WTC11 (cell line): Measurements from ENCODE around the gene C1QTNF8. TPM values are rescaled to one million over a fixed set of nuclear protein-coding genes. Genes with fewer than 3 reads are reported as not detected.

Source experiments
- ATAC-seq: fragments of 200-7000 bp; cut with Tn5 transposase; 2 replicates; pipeline ENCODE4 v1.10.0; 2021; ENCODE audit warnings: mild to moderate bottlenecking, moderate library complexity
- CTCF ChIA-PET: fragments of 300-600 bp; sonication (Branson Sonifier 250); formaldehyde crosslinking; loops from one replicate; lab custom pipeline; 2021; ENCODE audit warnings: antibody characterized with exemption; lab: Charles Lee
- POLR2A ChIA-PET: fragments of 350-600 bp; sonication (Branson Sonifier 250); formaldehyde crosslinking; loops from one replicate; lab custom pipeline; 2021; ENCODE audit warnings: antibody characterized with exemption; lab: Charles Lee
- DNase-seq: peaks from one replicate; pipeline ENCODE4 v3.0.0; 2021; ENCODE audit warnings: low spot score
- H3K27ac Mint-ChIP-seq: 2 replicates; pipeline ENCODE4 v1.8.0; 2021; ENCODE audit warnings: mixed read lengths
- H3K27me3 Mint-ChIP-seq: 2 replicates; pipeline ENCODE4 v1.8.0; 2021; ENCODE audit warnings: low read depth, mild to moderate bottlenecking, moderate library complexity, mixed read lengths
- H3K36me3 Mint-ChIP-seq: 2 replicates; pipeline ENCODE4 v1.8.0; 2021; ENCODE audit warnings: mixed read lengths
- H3K4me1 Mint-ChIP-seq: 2 replicates; pipeline ENCODE4 v1.8.0; 2022; ENCODE audit warnings: mixed read lengths
- H3K4me3 Mint-ChIP-seq: 2 replicates; pipeline ENCODE4 v1.8.0; 2021; ENCODE audit warnings: mild to moderate bottlenecking, moderate library complexity, mixed read lengths
- H3K9me3 Mint-ChIP-seq: 2 replicates; pipeline ENCODE4 v1.8.0; 2021; ENCODE audit warnings: mixed read lengths
- CREB1 ChIP-seq: sonication (generic); formaldehyde crosslinking; IDR thresholded peaks from 2 replicates; pipeline ENCODE4 v1.8.0; 2023; ENCODE audit warnings: mild to moderate bottlenecking, missing genetic modification reagents
- CREM ChIP-seq: sonication (generic); formaldehyde crosslinking; IDR thresholded peaks from 2 replicates; pipeline ENCODE4 v1.8.1; 2022; ENCODE audit warnings: mild to moderate bottlenecking, missing genetic modification reagents, moderate library complexity
- ESRRA ChIP-seq: sonication (generic); formaldehyde crosslinking; IDR thresholded peaks from 2 replicates; pipeline ENCODE4 v1.8.1; 2022; ENCODE audit warnings: mild to moderate bottlenecking, missing genetic modification reagents, borderline replicate concordance
- ETV6 ChIP-seq: sonication (generic); formaldehyde crosslinking; IDR thresholded peaks from 2 replicates; pipeline ENCODE4 v1.8.1; 2022; ENCODE audit warnings: mild to moderate bottlenecking, missing genetic modification reagents
- GTF2I ChIP-seq: fragments of 250-450 bp; sonication (Bioruptor Pico); conservative IDR thresholded peaks from 2 replicates; pipeline ENCODE4 v1.4.0; 2021; ENCODE audit warnings: mild to moderate bottlenecking
- IRF2 ChIP-seq: sonication (generic); formaldehyde crosslinking; IDR thresholded peaks from 2 replicates; pipeline ENCODE4 v1.8.0; 2022; ENCODE audit warnings: low read depth, missing genetic modification reagents, borderline replicate concordance
- MXD4 ChIP-seq: fragments of 250-450 bp; sonication (Bioruptor Pico); IDR thresholded peaks from 2 replicates; pipeline ENCODE4 v1.8.0; 2021; ENCODE audit warnings: mild to moderate bottlenecking, moderate library complexity, borderline replicate concordance
- NFE2L1 ChIP-seq: sonication (generic); formaldehyde crosslinking; IDR thresholded peaks from 2 replicates; pipeline ENCODE4 v1.8.1; 2023; ENCODE audit warnings: missing genetic modification reagents
- NFYB ChIP-seq: sonication (generic); formaldehyde crosslinking; conservative IDR thresholded peaks from 2 replicates; pipeline ENCODE4 v1.8.0; 2022; ENCODE audit warnings: low read depth, missing genetic modification reagents
- NR3C1 ChIP-seq: sonication (generic); formaldehyde crosslinking; conservative IDR thresholded peaks from 2 replicates; pipeline ENCODE4 v1.8.1; 2023; ENCODE audit warnings: low read depth, mild to moderate bottlenecking, missing genetic modification reagents
- PRRX2 ChIP-seq: fragments of 250-450 bp; sonication (Bioruptor Pico); IDR thresholded peaks from 2 replicates; pipeline ENCODE4 v1.8.0; 2021; ENCODE audit warnings: mild to moderate bottlenecking
- RELA ChIP-seq: sonication (generic); formaldehyde crosslinking; IDR thresholded peaks from 2 replicates; pipeline ENCODE4 v1.8.1; 2022; ENCODE audit warnings: missing genetic modification reagents, mild to moderate bottlenecking, borderline replicate concordance
- TEAD1 ChIP-seq: sonication (generic); formaldehyde crosslinking; IDR thresholded peaks from 2 replicates; pipeline ENCODE4 v1.8.0; 2022; ENCODE audit warnings: mild to moderate bottlenecking, missing genetic modification reagents
- ZNF263 ChIP-seq: sonication (generic); formaldehyde crosslinking; IDR thresholded peaks from 2 replicates; pipeline ENCODE4 v1.8.1; 2022; ENCODE audit warnings: low read depth, mild to moderate bottlenecking, moderate library complexity, missing genetic modification reagents
- ZNF317 ChIP-seq: sonication (generic); formaldehyde crosslinking; IDR thresholded peaks from 2 replicates; pipeline ENCODE4 v1.8.1; 2023; ENCODE audit warnings: low read depth, mild to moderate bottlenecking, moderate library complexity, missing genetic modification reagents, borderline replicate concordance
- ZNF396 ChIP-seq: fragments of 250-450 bp; sonication (Bioruptor Pico); IDR thresholded peaks from 2 replicates; pipeline ENCODE4 v1.8.0; 2021; ENCODE audit warnings: mild to moderate bottlenecking, moderate library complexity, borderline replicate concordance
- ZNF416 ChIP-seq: fragments of 250-450 bp; sonication (Bioruptor Pico); IDR thresholded peaks from 2 replicates; pipeline ENCODE4 v1.9.0; 2021; ENCODE audit warnings: mild to moderate bottlenecking, inconsistent platforms
- ZNF671 ChIP-seq: fragments of 250-450 bp; sonication (Bioruptor Pico); IDR thresholded peaks from 2 replicates; pipeline ENCODE4 v1.8.0; 2021; ENCODE audit warnings: mild to moderate bottlenecking
- total RNA-seq: library from RNA; stranded (reverse); gene quantifications from 3 replicates; pipeline ENCODE4 v1.2.3, GENCODE V29; 2021
- TF ChIP-seq, protein P1 (sequence below): sonication (generic); formaldehyde crosslinking; IDR thresholded peaks from 2 replicates; pipeline ENCODE4 v1.8.0; 2023; ENCODE audit warnings: missing genetic modification reagents
- TF ChIP-seq, protein P2 (sequence below): fragments of 250-450 bp; sonication (Bioruptor Pico); IDR thresholded peaks from 2 replicates; pipeline ENCODE4 v2.1.2; 2022; ENCODE audit warnings: mild to moderate bottlenecking, moderate library complexity
- TF ChIP-seq, protein P3 (sequence below): sonication (generic); formaldehyde crosslinking; IDR thresholded peaks from 2 replicates; pipeline ENCODE4 v1.8.1; 2023; ENCODE audit warnings: mild to moderate bottlenecking, moderate library complexity, missing genetic modification reagents
- TF ChIP-seq, protein P4 (sequence below): sonication (generic); formaldehyde crosslinking; conservative IDR thresholded peaks from 2 replicates; pipeline ENCODE4 v1.8.1; 2022; ENCODE audit warnings: mild to moderate bottlenecking, missing genetic modification reagents
- TF ChIP-seq, protein P5 (sequence below): sonication (generic); formaldehyde crosslinking; IDR thresholded peaks from 2 replicates; pipeline ENCODE4 v1.8.0; 2023; ENCODE audit warnings: missing genetic modification reagents, mild to moderate bottlenecking, borderline replicate concordance
- TF ChIP-seq, protein P6 (sequence below): sonication (generic); formaldehyde crosslinking; IDR thresholded peaks from 2 replicates; pipeline ENCODE4 v1.8.0; 2022; ENCODE audit warnings: mild to moderate bottlenecking, missing genetic modification reagents
- TF ChIP-seq, protein P7 (sequence below): fragments of 250-450 bp; sonication (Bioruptor Pico); IDR thresholded peaks from 2 replicates; pipeline ENCODE4 v1.9.0; 2021; ENCODE audit warnings: moderate library complexity, mild to moderate bottlenecking, inconsistent platforms, borderline replicate concordance

C1QTNF8 gene
- total RNA-seq, 1 experiment from 2014 or later = 0.13 TPM

DNA sequence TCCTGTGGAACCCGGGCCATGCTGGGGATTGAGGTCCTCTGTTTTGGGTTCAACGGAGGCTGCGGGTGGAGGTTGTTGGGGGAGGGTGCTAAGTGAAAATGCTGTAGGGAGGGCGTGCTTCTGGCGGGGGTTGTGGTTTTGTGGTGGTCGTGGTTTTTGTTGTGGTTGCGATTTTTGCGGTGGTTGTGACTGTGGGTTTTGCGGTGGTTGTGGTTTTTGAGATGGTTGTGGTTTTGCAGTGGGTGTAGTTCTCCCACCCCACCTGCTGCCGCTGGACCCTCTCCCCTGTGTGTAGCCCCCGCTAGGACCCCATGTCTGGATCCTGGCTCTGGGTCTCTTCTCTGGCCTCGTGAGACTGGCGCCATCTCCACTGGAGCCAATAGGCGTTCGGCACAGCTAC is 28.4 kb downstream of the C1QTNF8 start (continued):
- TF ChIP-seq, protein P1, sequence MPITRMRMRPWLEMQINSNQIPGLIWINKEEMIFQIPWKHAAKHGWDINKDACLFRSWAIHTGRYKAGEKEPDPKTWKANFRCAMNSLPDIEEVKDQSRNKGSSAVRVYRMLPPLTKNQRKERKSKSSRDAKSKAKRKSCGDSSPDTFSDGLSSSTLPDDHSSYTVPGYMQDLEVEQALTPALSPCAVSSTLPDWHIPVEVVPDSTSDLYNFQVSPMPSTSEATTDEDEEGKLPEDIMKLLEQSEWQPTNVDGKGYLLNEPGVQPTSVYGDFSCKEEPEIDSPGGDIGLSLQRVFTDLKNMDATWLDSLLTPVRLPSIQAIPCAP (CRISPR knock-in tag) = no peak
- TF ChIP-seq, protein P2, sequence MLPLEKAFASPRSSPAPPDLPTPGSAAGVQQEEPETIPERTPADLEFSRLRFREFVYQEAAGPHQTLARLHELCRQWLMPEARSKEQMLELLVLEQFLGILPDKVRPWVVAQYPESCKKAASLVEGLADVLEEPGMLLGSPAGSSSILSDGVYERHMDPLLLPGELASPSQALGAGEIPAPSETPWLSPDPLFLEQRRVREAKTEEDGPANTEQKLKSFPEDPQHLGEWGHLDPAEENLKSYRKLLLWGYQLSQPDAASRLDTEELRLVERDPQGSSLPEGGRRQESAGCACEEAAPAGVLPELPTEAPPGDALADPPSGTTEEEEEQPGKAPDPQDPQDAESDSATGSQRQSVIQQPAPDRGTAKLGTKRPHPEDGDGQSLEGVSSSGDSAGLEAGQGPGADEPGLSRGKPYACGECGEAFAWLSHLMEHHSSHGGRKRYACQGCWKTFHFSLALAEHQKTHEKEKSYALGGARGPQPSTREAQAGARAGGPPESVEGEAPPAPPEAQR (CRISPR knock-in tag) = no peak
- TF ChIP-seq IRF2 (CRISPR knock-in tag) (no peak), ESRRA (CRISPR knock-in tag) (no peak), MXD4 (CRISPR knock-in tag) (no peak), ETV6 (no peak), CREM (CRISPR knock-in tag) (no peak)

DNA sequence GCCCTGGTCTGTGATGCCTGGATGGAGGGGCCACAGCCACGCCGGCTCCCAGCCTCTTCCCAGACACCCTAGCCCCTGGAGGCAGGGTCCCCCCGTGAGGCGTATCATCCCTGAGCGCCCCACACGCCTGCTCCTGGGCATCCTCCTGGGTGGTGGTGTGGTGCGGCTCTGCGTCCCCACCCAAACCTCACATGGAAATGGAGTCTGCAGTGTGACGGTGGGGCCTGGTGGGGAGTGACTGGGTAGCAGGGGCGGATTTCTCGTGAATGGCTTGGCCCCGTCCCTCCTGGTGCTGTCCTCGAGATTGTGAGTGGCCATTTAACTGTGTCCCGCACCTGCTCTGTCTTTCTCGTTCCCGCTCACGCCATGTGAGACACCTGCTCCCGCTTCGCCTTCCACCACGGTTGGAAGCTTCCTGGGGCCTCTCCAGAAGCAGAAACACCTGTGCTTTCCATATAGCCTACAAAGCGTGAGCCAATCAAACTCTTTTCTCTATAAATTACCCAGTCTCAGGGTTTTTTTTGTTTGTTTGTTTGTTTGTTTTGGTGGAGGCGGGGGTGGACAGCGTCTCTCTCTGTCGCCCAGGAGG is 29.4 kb downstream of the C1QTNF8 start:
- Mint-ChIP-seq H3K36me3 (no peaks in the 10 kb centered on the region), H3K4me3 (no peak overlapping the region), H3K27ac (no peak overlapping the region), H3K27me3 (no peaks in the 10 kb centered on the region), H3K4me1 (peaks cover 3% of the 10 kb centered on the region), H3K9me3 (no peaks in the 10 kb centered on the region)
- ChIA-PET CTCF (interaction anchor here (9.0 kb wide), 1 partner anchor 10 kb away, joined by 97 read pairs; no protein-coding TSS in a partner anchor), POLR2A (no interaction called here)
- no peak for ATAC-seq
- no peak for DNase-seq
- TF ChIP-seq NFYB (no peak), ZNF396 (no peak), ZNF263 (CRISPR knock-in tag) (no peak), NFE2L1 (CRISPR knock-in tag) (no peak), RELA (no peak), NR3C1 (CRISPR knock-in tag) (no peak), ZNF416 (no peak), TEAD1 (no peak), ZNF317 (no peak), ZNF671 (CRISPR knock-in tag) (no peak), PRRX2 (CRISPR knock-in tag) (no peak), GTF2I (CRISPR knock-in tag) (no peak), CREB1 (no peak)
- TF ChIP-seq, protein P3, sequence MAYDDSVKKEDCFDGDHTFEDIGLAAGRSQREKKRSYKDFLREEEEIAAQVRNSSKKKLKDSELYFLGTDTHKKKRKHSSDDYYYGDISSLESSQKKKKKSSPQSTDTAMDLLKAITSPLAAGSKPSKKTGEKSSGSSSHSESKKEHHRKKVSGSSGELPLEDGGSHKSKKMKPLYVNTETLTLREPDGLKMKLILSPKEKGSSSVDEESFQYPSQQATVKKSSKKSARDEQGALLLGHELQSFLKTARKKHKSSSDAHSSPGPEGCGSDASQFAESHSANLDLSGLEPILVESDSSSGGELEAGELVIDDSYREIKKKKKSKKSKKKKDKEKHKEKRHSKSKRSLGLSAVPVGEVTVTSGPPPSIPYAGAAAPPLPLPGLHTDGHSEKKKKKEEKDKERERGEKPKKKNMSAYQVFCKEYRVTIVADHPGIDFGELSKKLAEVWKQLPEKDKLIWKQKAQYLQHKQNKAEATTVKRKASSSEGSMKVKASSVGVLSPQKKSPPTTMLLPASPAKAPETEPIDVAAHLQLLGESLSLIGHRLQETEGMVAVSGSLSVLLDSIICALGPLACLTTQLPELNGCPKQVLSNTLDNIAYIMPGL = no peak
- TF ChIP-seq, protein P4, sequence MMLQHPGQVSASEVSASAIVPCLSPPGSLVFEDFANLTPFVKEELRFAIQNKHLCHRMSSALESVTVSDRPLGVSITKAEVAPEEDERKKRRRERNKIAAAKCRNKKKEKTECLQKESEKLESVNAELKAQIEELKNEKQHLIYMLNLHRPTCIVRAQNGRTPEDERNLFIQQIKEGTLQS (CRISPR knock-in tag) = no peak
- TF ChIP-seq, protein P5, sequence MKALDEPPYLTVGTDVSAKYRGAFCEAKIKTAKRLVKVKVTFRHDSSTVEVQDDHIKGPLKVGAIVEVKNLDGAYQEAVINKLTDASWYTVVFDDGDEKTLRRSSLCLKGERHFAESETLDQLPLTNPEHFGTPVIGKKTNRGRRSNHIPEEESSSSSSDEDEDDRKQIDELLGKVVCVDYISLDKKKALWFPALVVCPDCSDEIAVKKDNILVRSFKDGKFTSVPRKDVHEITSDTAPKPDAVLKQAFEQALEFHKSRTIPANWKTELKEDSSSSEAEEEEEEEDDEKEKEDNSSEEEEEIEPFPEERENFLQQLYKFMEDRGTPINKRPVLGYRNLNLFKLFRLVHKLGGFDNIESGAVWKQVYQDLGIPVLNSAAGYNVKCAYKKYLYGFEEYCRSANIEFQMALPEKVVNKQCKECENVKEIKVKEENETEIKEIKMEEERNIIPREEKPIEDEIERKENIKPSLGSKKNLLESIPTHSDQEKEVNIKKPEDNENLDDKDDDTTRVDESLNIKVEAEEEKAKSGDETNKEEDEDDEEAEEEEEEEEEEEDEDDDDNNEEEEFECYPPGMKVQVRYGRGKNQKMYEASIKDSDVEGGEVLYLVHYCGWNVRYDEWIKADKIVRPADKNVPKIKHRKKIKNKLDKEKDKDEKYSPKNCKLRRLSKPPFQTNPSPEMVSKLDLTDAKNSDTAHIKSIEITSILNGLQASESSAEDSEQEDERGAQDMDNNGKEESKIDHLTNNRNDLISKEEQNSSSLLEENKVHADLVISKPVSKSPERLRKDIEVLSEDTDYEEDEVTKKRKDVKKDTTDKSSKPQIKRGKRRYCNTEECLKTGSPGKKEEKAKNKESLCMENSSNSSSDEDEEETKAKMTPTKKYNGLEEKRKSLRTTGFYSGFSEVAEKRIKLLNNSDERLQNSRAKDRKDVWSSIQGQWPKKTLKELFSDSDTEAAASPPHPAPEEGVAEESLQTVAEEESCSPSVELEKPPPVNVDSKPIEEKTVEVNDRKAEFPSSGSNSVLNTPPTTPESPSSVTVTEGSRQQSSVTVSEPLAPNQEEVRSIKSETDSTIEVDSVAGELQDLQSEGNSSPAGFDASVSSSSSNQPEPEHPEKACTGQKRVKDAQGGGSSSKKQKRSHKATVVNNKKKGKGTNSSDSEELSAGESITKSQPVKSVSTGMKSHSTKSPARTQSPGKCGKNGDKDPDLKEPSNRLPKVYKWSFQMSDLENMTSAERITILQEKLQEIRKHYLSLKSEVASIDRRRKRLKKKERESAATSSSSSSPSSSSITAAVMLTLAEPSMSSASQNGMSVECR (CRISPR knock-in tag) = no peak
- TF ChIP-seq, protein P6, sequence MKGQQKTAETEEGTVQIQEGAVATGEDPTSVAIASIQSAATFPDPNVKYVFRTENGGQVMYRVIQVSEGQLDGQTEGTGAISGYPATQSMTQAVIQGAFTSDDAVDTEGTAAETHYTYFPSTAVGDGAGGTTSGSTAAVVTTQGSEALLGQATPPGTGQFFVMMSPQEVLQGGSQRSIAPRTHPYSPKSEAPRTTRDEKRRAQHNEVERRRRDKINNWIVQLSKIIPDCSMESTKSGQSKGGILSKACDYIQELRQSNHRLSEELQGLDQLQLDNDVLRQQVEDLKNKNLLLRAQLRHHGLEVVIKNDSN (CRISPR knock-in tag) = no peak
- TF ChIP-seq, protein P7, sequence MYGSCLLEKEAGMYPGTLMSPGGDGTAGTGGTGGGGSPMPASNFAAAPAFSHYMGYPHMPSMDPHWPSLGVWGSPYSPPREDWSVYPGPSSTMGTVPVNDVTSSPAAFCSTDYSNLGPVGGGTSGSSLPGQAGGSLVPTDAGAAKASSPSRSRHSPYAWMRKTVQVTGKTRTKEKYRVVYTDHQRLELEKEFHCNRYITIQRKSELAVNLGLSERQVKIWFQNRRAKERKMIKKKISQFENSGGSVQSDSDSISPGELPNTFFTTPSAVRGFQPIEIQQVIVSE = no peak
